Raji (cell line): ENCODE data around the gene SLC25A15.

ENCODE experiments used
- POLR2A ChIP-seq: IDR thresholded peaks from 2 replicates; pipeline ENCODE4 v1.6.1; 2011; ENCODE audit warnings: low read depth, low read length, control low read depth; ENCODE audit not compliant: insufficient read depth

Gene SLC25A15

DNA sequence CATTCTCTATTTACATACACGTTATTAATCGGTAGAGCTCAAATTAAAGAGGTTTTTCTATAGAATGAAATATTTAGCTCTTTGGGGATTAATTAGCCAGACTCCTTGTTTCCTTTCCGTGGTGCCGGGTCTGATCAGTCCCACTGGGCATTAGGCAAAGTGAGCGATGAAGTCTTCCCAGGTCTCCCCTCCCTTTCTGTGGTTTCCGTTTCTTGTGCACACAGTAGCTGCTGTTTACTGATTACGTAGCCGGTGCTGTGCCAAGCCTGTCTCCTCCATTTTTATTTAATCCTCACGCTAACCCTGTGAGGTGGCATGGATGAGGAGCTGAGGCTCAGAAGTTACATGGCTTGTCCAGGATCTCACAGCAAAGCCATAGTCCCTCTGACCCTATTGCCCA lies 9.0 kb downstream of the SLC25A15 start:
- no peak for TF ChIP-seq POLR2A

DNA sequence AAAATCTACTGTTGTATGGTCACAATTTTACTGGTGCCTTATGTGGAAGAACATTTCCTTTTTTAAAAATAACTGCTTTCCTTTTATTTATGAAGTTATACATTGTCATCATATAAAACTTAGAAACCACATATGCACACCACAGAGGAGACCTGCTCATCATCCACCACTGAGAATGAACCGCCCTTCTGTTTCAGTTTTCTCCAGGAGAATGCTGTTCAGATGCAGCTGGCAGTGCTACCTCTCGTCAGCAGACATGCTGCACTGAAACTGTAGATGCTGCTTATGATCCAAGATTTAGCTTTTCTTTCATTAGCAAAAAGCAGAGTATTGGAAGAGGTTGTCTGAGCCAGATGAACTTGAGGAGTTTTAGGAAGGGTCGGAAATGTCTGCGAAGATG lies 10.1 kb downstream of the SLC25A15 start:
- no peak for TF ChIP-seq POLR2A

DNA sequence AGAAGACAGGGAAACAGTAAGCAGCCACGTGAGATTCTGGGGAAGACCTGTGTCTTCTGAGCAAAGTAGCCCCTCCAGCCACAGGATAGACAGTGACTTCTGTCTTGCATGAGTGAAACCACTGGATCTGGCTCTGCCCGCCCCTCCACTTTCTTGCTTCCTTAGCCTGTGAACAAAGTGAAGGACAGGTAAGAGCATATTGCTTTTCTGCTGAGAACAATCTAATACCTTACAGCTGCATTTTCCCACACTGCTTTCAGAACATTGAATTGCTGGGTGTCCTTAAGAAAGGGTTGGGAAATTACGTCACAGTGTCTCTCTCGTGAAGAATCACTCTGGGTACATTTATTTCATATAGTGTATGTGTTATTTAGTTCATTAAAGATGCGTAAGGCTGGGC lies 11.1 kb downstream of the SLC25A15 start:
- TF ChIP-seq POLR2A, result no peak

DNA sequence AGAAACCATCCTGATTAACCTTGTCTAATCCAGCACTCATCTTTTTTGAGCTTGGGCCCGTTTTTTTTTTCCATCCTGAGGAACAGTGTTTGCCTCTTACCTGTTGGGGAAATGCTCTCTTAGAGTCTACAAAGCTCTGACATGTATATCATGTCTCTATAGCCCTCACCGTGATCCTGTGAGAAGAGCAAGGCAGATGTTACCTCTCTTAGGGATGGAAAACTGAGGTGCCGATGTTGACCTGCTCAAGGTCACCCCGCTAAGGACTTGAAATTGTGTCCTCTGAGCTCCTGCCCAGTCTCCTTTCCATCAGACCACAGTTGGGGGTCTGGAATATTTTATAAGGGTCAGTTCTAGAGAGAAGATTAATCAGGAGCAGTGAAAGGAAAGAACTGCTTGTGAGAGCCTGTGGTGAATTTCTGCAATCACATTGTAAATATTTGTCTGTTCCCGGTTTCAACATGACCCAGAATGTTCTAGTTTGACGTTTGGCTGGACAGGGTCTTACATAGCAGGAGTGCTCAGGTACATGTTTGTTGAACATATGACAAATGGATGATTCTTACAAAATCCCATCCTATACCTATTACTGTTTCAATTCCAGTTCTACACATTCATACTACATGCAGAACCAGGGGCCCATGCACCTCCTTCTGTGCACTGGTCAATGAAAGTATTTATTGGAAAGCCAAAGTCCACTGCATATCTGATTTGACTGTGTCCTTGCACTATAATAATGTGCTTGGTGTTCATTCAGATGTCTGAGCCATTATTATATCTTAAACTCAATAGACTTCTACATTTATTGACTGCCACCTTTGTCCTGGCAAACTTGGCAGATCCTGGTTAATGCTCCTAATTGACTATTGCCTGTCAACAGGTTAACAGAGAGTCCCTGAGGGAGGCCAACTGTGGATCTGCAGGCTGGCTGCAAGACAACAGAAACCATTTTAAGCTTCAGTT lies 12.1 kb downstream of the SLC25A15 start:
- no peak for TF ChIP-seq POLR2A

DNA sequence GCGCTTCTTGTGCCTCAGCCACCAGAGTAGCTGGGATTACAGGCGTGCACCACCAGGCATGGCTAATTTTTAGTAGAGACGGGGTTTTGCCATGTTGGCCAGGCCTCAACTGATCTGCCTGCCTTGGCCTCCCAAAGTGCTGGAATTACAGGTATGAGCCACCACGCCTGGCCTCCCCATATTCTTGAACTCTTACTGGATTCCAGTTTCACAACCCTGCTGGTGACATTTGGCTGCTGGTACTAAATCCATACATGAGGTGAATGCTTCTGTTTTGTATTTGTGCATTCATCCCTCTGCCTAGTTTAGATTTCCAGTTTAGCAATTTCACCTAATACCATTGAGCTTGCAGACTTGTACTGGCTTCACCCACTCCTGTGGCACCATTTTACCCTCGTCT lies 13.9 kb downstream of the SLC25A15 start:
- TF ChIP-seq POLR2A, result no peak

DNA sequence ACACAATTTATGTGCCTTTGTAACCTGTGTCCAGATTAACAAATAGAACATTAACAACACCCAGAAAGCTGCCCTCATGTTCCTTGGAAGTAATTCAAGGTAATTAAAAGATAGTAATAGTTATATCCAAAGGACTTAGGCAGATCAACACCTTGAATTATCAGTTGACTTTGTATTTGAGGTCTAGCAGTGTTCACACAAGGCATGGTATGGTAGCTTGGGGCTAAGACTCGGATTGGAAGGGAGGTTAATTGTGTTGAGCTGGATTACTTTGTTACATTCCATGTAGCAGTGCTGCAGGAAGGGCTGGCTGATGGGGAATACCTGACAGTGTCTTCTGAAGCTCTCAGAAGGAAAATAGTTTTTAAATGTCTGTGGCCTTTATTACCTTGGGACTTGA lies 16.8 kb downstream of the SLC25A15 start:
- TF ChIP-seq POLR2A, result no peak

DNA sequence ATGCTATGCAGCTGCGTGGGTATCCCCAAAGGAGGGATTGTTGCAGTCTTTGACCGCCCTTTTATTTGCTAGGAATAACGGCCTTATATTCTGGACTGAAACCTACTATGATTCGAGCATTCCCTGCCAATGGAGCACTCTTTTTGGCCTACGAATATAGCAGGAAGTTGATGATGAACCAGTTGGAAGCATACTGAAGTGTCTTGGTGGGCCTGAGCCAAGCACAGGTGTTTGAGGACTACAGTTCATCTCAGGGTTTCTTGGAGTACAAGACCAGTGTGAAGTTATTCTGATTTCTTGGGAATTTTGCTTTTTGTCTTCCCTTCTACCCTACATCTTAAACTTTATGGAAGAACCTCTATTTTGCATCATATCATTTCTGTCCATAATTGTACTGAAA lies 20.1 kb downstream of the SLC25A15 start:
- no peak for TF ChIP-seq POLR2A

DNA sequence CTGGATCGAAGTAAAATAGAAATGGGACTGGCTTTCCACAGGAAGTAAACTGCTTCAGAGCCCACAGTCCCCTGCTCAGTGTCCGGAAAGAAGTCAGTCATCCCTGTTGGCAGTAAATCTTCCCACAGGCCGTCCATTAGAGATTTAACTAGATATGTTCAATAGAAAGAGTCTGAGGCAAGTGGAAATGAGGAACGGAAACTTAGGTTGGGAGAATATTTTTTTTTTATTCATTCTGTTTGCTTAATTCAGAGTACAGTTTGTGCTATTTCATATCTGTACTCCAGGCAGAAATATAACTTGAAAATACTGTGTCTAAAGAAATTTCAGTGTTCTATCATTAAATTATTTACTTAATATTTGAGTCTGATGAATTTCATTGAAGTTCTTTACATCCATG lies 22.7 kb downstream of the SLC25A15 start:
- no peak for TF ChIP-seq POLR2A

DNA sequence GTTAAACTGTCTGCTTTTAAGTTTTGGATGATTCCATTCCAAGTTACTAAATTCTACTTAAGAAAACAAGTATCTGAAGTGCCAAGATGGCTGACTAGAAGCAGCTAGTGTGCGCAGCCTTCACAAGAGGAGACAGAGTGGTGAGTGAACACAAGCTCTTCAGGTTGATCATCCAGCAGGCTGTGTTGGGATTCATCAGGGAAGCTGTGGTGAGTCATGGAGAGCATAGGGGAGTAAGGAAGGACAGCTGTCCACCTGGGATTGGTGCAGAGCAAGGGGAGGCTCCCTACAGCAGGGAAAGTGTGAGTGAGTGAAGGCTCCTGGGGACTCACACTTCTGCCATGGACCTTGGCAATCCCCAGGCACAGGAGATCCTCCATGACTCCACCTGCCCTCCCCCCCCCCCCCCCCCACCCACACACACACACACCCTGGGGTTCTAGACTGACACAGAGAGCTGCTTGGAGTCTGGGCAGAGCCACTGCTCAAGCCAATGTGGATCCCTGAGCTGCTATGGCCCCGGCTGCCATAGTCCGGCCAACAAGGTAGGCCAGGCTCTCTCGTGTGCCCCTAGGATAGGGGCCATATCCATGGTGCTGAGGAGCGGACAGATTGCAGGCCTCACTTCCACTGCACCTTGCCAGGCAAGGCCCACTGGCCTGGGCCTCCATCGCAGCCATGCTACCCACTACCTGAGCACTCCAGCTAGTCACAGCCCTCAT lies 23.5 kb downstream of the SLC25A15 start:
- TF ChIP-seq POLR2A, result no peak

DNA sequence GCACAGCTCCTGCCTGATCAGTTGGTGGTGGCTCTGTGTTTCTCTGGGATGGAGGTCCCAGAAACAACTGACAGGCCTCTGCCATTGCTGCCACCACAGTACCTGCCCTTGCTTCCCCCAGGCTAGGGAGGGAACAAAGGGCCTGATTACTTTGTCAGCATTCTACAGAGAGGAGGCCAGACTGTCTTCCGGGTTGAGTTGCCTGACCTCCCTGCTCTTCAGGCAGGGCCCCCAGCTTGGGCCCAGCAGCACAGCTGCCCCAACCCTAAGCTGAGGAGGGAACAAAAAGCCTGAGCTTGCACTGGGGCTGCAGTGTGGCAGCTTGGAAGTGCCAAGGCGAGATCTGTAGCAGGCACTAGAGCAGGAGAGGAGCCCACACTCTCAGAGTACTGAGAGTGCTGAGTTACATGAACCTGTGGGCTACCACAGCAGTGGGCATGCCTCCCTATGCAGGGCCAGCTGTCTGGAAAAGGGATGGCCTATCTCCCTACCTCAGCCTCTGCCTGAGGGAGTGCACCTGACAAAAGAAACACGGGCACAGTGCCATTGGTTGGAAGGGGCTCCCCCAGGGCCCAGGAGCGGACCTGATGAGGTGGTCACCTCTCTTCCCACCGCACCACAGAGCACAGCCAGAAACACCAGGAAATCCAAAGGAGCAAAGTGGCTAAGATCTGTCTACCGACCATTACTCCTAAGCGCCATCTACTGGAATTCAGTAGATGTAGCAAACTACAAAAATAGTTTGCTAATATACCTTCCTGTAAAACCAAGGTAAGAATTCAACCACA lies 24.4 kb downstream of the SLC25A15 start:
- no peak for TF ChIP-seq POLR2A

DNA sequence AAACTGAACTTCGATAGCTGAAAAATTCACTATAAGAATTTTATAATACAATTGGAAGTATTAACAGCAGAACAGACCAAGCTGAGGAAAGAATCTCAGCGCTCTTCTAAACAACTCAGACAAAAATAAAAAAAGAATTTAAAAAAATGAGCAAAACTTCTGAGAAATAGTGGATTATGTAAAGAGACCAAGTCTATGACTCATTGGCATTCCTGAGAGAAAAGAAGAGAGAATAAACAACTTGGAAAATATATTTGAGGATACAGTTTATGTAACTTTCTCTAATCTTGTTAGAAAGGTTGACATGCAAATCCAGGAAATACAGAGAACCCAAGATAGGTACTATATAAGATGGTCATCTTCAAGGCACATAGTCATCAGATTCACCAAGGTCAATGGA lies 25.4 kb downstream of the SLC25A15 start:
- no peak for TF ChIP-seq POLR2A

DNA sequence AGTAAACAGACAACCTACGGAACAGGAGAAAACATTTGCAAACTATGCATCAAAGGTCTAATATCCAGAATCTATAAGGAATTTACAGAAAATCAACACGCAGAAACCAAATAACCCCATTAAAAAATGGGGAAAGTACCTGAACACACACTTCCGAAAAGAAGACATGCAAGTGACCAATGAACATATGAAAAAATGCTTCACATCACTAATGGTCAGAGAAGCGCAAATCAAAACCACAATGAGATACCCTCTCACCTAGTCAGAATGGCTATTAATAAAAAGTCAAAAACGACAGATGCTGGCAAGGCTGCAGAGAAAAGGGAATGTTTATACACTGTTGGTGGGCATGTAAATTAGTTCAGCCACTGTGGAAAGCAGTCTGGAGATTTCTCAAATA lies 29.5 kb downstream of the SLC25A15 start:
- no peak for TF ChIP-seq POLR2A

DNA sequence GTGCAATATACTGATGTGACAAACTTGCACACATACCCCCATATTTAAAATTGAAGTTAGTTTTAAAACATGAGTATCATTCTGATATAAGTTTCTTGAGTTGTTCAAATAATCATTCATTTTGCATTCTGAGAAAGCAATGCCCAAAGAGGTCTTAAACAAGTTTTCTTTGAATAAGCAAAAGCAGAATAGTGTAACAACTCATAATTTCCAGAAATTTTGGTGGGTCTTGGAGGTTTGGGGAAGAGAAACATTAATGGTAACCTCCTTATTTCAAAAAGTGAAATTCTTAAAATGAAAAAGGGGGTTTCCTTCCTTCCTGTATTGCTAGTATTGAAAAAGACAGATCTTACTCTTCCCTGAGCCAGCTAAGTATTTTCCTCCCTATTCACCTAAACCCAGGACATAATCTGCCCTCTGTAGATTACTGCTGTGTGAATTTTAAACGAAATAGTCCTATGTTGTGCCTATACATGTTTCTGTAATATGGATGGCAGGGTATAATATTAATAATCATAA lies 30.4 kb downstream of the SLC25A15 start:
- no peak for TF ChIP-seq POLR2A
